Psoas muscle (tissue), 8 donors: ENCODE measurements around the gene SLC38A8. TPM values are rescaled to one million over a fixed set of nuclear protein-coding genes. Genes with fewer than 3 reads are reported as not detected.

Experiments
- ATAC-seq, 4 donors: fragments of 200-7000 bp; cut with Tn5 transposase; one replicate each; pipeline ENCODE4 v1.9.1; 2020; ENCODE audit warnings: moderate library complexity in 3 of 4, mild to moderate bottlenecking in 2 of 4
- DNase-seq, 2 donors: peaks; one replicate each; pipeline ENCODE4 v3.0.0-alpha.2; 2020
- H3K27ac ChIP-seq: fragments of 200-600 bp; one replicate; pipeline ENCODE4 v1.8.0; 2022
- H3K27me3 ChIP-seq, 3 donors: fragments of 200-600 bp in 1 of 3; one replicate each; pipeline versions ENCODE4 v1.6.1 to v1.8.0; 2013 to 2022; ENCODE audit warnings: low read length in 2 of 3, mild to moderate bottlenecking in 2 of 3, moderate library complexity in 1 of 3; ENCODE audit not compliant: insufficient read depth in 3 of 3
- H3K36me3 ChIP-seq, 2 donors: fragments of 200-600 bp in 1 of 2; one replicate each; pipeline versions ENCODE4 v1.6.1 to v1.8.0; 2013 to 2022; ENCODE audit warnings: low read depth in 1 of 2, mild to moderate bottlenecking in 1 of 2, moderate library complexity in 1 of 2; ENCODE audit not compliant: insufficient read depth in 1 of 2
- H3K4me1 ChIP-seq: fragments of 200-600 bp; one replicate; pipeline ENCODE4 v1.8.0; 2022
- H3K4me3 ChIP-seq: fragments of 200-600 bp; one replicate; pipeline ENCODE4 v1.8.0; 2022; ENCODE audit warnings: mild to moderate bottlenecking
- H3K9me3 ChIP-seq: fragments of 200-600 bp; one replicate; pipeline ENCODE4 v1.8.0; 2022
- CTCF ChIP-seq: fragments of 200-600 bp; IDR thresholded peaks from one replicate; pipeline ENCODE4 v1.8.0; 2022; ENCODE audit warnings: antibody characterized with exemption
- WGBS, 3 donors: extraction: QIAGEN DNeasy Blood & Tissue Kit; methylation state at CpG; one replicate each; pipeline versions ENCODE4 v1.1.6 to v1.1.7; 2013; 5-methylcytosine and 5-hydroxymethylcytosine counted together
- intact Hi-C, 2 donors: fragments of 100-400 bp; cut with DNase I; formaldehyde crosslinking; loops; one replicate each; pipeline versions ENCODE4 v1.11.0 to v1.14.2; 2022
- polyA plus RNA-seq, 3 donors: library from polyadenylated mRNA; stranded (reverse); fragments of 200-250 nt; gene quantifications; one replicate each; pipeline ENCODE4 v1.2.3, GENCODE V29; 2013
- total RNA-seq, 4 donors: library from RNA; stranded (reverse); fragmentation: NEBNext Ultra II Directional in 2 of 4; extraction: Animal tissue kit (Norgen Biotek cat#: 25700) in 2 of 4; gene quantifications; one replicate each; pipeline versions ENCODE4 v1.2.1 to v1.2.4, GENCODE V29; 2021 to 2023
- donor health status: healthy with polysubstance abuse.
- donor health status: DM: no; HTN: no; CAD: no; lungs with moderate emphysema.
- donor health status: Bipolar disorder and iron deficiency.
- donor health status: healthy.
- donor health status: DM: yes; HTN: yes; CAD: no.
- donor health status: DM: no; HTN: no; CAD: no.
- donor health status: DM: no; HTN: no; CAD: no.
- donor health status: DM: yes; HTN: yes; CAD: no.

Gene SLC38A8
- total and polyA plus RNA-seq, 7 donors, result 0.21 to 0.52 TPM; not detected in 5

GRCh38 chr16:84075376-84075775, 32.8 kb upstream of the SLC38A8 start:
- TF ChIP-seq CTCF, result no peak
- DNase-seq (no peak), ATAC-seq (no peak)
- no peaks in the 10 kb centered on the region for H3K9me3 ChIP-seq
- no peaks in the 10 kb centered on the region for H3K27me3 ChIP-seq
- WGBS, 3 donors, result 86 to 90% (median 89%) methylated on average over 11 of the region's 11 CpGs
- intact Hi-C loops, result no loop called here
- H3K4me3 ChIP-seq, result no peak overlapping the region
- peaks cover 7 to 95% of the 10 kb centered on the region in 2 donors for H3K36me3 ChIP-seq
- H3K4me1 ChIP-seq, result peaks cover 7% of the 10 kb centered on the region
- H3K27ac ChIP-seq, result no peak overlapping the region

GRCh38 chr16:84074721-84075120, 32.1 kb upstream of the SLC38A8 start:
- Histone ChIP-seq H3K4me1 (no peaks in the 10 kb centered on the region), H3K9me3 (no peaks in the 10 kb centered on the region), H3K36me3 (peaks cover 7 to 95% of the 10 kb centered on the region in 2 donors), H3K27me3 (no peaks in the 10 kb centered on the region), H3K27ac (no peak overlapping the region), H3K4me3 (no peak overlapping the region)
- no peak for DNase-seq
- intact Hi-C loops, result no loop called here
- ATAC-seq, result peak in 3 of 4 donors; percentile 63 to 72 (median 72)
- TF ChIP-seq CTCF, result no peak
- 43 to 64% (median 55%) methylated on average over 3 of the region's 3 CpGs for WGBS, 3 donors

GRCh38 chr16:84072014-84072413, 29.4 kb upstream of the SLC38A8 start:
- TF ChIP-seq CTCF, result no peak
- Histone ChIP-seq H3K27me3 (no peaks in the 10 kb centered on the region), H3K9me3 (no peaks in the 10 kb centered on the region), H3K36me3 (peaks cover 13 to 98% of the 10 kb centered on the region in 2 donors), H3K27ac (no peak overlapping the region), H3K4me1 (no peaks in the 10 kb centered on the region), H3K4me3 (no peak overlapping the region)
- 84 to 87% (median 84%) methylated on average over 10 of the region's 10 CpGs for WGBS, 3 donors
- intact Hi-C loops, result no loop called here
- peak in 1 of 4 donors; percentile 18 for ATAC-seq
- DNase-seq, result no peak

GRCh38 chr16:84071121-84071520, 28.5 kb upstream of the SLC38A8 start:
- H3K4me1 ChIP-seq, result no peaks in the 10 kb centered on the region
- peaks cover 19 to 99% of the 10 kb centered on the region in 2 donors for H3K36me3 ChIP-seq
- TF ChIP-seq CTCF, result no peak
- WGBS, 3 donors, result 84 to 91% (median 87%) methylated on average over 8 of the region's 8 CpGs
- intact Hi-C loops, result no loop called here
- H3K4me3 ChIP-seq, result no peak overlapping the region
- H3K27me3 ChIP-seq, result no peaks in the 10 kb centered on the region
- no peaks in the 10 kb centered on the region for H3K9me3 ChIP-seq
- no peak overlapping the region for H3K27ac ChIP-seq
- no peak for DNase-seq
- ATAC-seq, result no peak

- H3K27ac ChIP-seq, result no peak overlapping the region
- H3K9me3 ChIP-seq, result no peaks in the 10 kb centered on the region
- no peaks in the 10 kb centered on the region for H3K4me1 ChIP-seq
- DNase-seq (no peak), ATAC-seq (no peak)
- WGBS, 3 donors, result 88 to 93% (median 90%) methylated on average over 6 of the region's 6 CpGs
- H3K27me3 ChIP-seq, result no peaks in the 10 kb centered on the region
- no peak for TF ChIP-seq CTCF
- H3K4me3 ChIP-seq, result no peak overlapping the region
- intact Hi-C loops, result no loop called here
- peaks cover 19 to 99% of the 10 kb centered on the region in 2 donors for H3K36me3 ChIP-seq
Measured at GRCh38 chr16:84069540-84069939, 26.9 kb upstream of the SLC38A8 start.
